ENCODE results near the gene SH2D3C. TPM values are rescaled to one million over a fixed set of nuclear protein-coding genes. Genes with fewer than 3 reads are reported as not detected.

Gene SH2D3C
- 10 to 100 TPM in 1 of 4 donors, 1 to 10 TPM in 3; 1.4 to 22.3 (median 4.1) TPM for total RNA-seq

- Histone ChIP-seq H3K9me3 (no peaks in the 10 kb centered on the region), H3K4me1 (peaks cover 0 to 13% (median 11%) of the 10 kb centered on the region in 4 donors), H3K27ac (peak within 1 kb of the TSS; percentile 71 to 88 (median 78)), H3K27me3 (no peaks in the 10 kb centered on the region), H3K4me3 (peak within 1 kb of the TSS; percentile 29 to 50 (median 44)), H3K36me3 (no peaks in the 10 kb centered on the region)
- TF ChIP-seq POLR2A (IDR thresholded peaks at IDR 0.05) (no peak), CTCF (IDR thresholded peaks at IDR 0.05) (no peak)
- DNase-seq, result peak in 2 of 3 donors; percentile 78 to 83
Measured at GRCh38 chr9:127778280-127779135, at the start of gene SH2D3C. Gene SH2D3C (minus strand): TSS chr9:127778666. CDS start chr9:127778627, 39 bp downstream.

GRCh38 chr9:127826253-127826913, 47.9 kb upstream of the SH2D3C start:
- Histone ChIP-seq H3K9me3 (no peaks in the 10 kb centered on the region), H3K27ac (peak overlapping the region in 2 of 4 donors; percentile 10 to 25), H3K36me3 (no peaks in the 10 kb centered on the region), H3K4me1 (peaks cover 0 to 22% (median 0%) of the 10 kb centered on the region in 4 donors), H3K27me3 (no peaks in the 10 kb centered on the region), H3K4me3 (no peak overlapping the region)
- TF ChIP-seq POLR2A (IDR thresholded peaks at IDR 0.05) (no peak), CTCF (IDR thresholded peaks at IDR 0.05) (no peak)
- DNase-seq, result no peak

GRCh38 chr9:127825319-127826051, 47.0 kb upstream of the SH2D3C start:
- peaks cover 0 to 22% (median 0%) of the 10 kb centered on the region in 4 donors for H3K4me1 ChIP-seq
- H3K36me3 ChIP-seq, result no peaks in the 10 kb centered on the region
- TF ChIP-seq CTCF (IDR thresholded peaks at IDR 0.05), result peak in 5 of 6 experiments; percentile 4 to 47 (median 43)
- TF ChIP-seq POLR2A (IDR thresholded peaks at IDR 0.05), result no peak
- H3K9me3 ChIP-seq, result no peaks in the 10 kb centered on the region
- peak overlapping the region in 2 of 4 donors; percentile 10 to 19 for H3K27ac ChIP-seq
- H3K27me3 ChIP-seq, result no peaks in the 10 kb centered on the region
- peak; percentile 35 to 71 (median 70) for DNase-seq
- no peak overlapping the region for H3K4me3 ChIP-seq

GRCh38 chr9:127822108-127822507, 43.6 kb upstream of the SH2D3C start:
- no peak for DNase-seq
- Histone ChIP-seq H3K36me3 (peaks cover 0 to 22% (median 0%) of the 10 kb centered on the region in 3 donors), H3K27ac (no peak overlapping the region), H3K9me3 (no peaks in the 10 kb centered on the region), H3K4me1 (peaks cover 0 to 8% (median 0%) of the 10 kb centered on the region in 4 donors), H3K4me3 (no peak overlapping the region), H3K27me3 (no peaks in the 10 kb centered on the region)
- TF ChIP-seq POLR2A (IDR thresholded peaks at IDR 0.05), result no peak
- TF ChIP-seq CTCF (IDR thresholded peaks at IDR 0.05), result no peak

- H3K36me3 ChIP-seq, result peaks cover 0 to 58% (median 0%) of the 10 kb centered on the region in 3 donors
- no peak overlapping the region for H3K27ac ChIP-seq
- H3K4me1 ChIP-seq, result no peaks in the 10 kb centered on the region
Measured at GRCh38 chr9:127818574-127818973, 40.1 kb upstream of the SH2D3C start.

More at GRCh38 chr9:127818574-127818973, 40.1 kb upstream of the SH2D3C start:
- DNase-seq, result no peak
- no peaks in the 10 kb centered on the region for H3K9me3 ChIP-seq
- TF ChIP-seq POLR2A (IDR thresholded peaks at IDR 0.05), result no peak
- no peak for TF ChIP-seq CTCF (IDR thresholded peaks at IDR 0.05)
- H3K4me3 ChIP-seq, result no peak overlapping the region
- H3K27me3 ChIP-seq, result no peaks in the 10 kb centered on the region

Measured in Peyer's patch (tissue), 4 donors.